Heart left ventricle (tissue), 16 donors: Measurements from ENCODE around the gene SOX6. TPM values are rescaled to one million over a fixed set of nuclear protein-coding genes. Genes with fewer than 3 reads are reported as not detected.

Experiments used
- ATAC-seq, 4 donors: fragments of 200-7000 bp; cut with Tn5 transposase; one replicate each; pipeline ENCODE4 v1.9.1; 2020 to 2022; ENCODE audit warnings: moderate library complexity in 4 of 4, mild to moderate bottlenecking in 3 of 4, moderate number of reproducible peaks in 1 of 4
- DNase-seq, 5 donors: peaks; one replicate each; pipeline ENCODE4 v3.0.0-alpha.2; 2020
- H3K27ac ChIP-seq, 12 donors: fragments of 200-600 bp; sonication (generic) in 4 of 12; one replicate each; pipeline versions ENCODE4 v1.5.0 to v1.8.0; 2016 to 2022; ENCODE audit warnings: mild to moderate bottlenecking in 2 of 12
- H3K27me3 ChIP-seq, 9 donors: fragments of 200-600 bp; sonication (generic) in 2 of 9; one replicate each; pipeline versions ENCODE4 v1.5.1 to v1.8.0; 2016 to 2022; ENCODE audit warnings: mild to moderate bottlenecking in 3 of 9
- H3K36me3 ChIP-seq, 9 donors: fragments of 200-600 bp; sonication (generic) in 2 of 9; one replicate each; pipeline versions ENCODE4 v1.5.0 to v1.8.0; 2018 to 2022; ENCODE audit warnings: mild to moderate bottlenecking in 2 of 9
- H3K4me1 ChIP-seq, 12 donors: fragments of 200-600 bp; sonication (generic) in 4 of 12; one replicate each; pipeline versions ENCODE4 v1.5.0 to v1.8.0; 2016 to 2022; ENCODE audit warnings: mild to moderate bottlenecking in 3 of 12
- H3K4me3 ChIP-seq, 12 donors: fragments of 200-600 bp; sonication (generic) in 4 of 12; one replicate each; pipeline versions ENCODE4 v1.5.0 to v1.8.0; 2017 to 2022; ENCODE audit warnings: mild to moderate bottlenecking in 9 of 12, moderate library complexity in 4 of 12
- H3K9me3 ChIP-seq, 12 donors: fragments of 200-600 bp; sonication (generic) in 4 of 12; one replicate each; pipeline versions ENCODE4 v1.5.0 to v1.8.0; 2016 to 2022; ENCODE audit warnings: mild to moderate bottlenecking in 1 of 12
- CTCF ChIP-seq, 12 donors: fragments of 200-600 bp; sonication (generic) in 4 of 12; IDR thresholded peaks; one replicate each; pipeline versions ENCODE4 v1.5.0 to v1.8.0; 2018 to 2022; ENCODE audit warnings: antibody characterized with exemption in 12 of 12, mild to moderate bottlenecking in 5 of 12
- POLR2A ChIP-seq, 2 donors: fragments of 450-650 bp; IDR thresholded peaks; one replicate each; pipeline ENCODE4 v1.6.1; 2017; ENCODE audit warnings: antibody characterized with exemption in 2 of 2, mild to moderate bottlenecking in 2 of 2, moderate library complexity in 2 of 2
- WGBS, 4 donors: extraction: QIAGEN DNeasy Blood & Tissue Kit in 2 of 4; methylation state at CpG; one replicate each; pipeline versions ENCODE4 v1.1.5 to v1.1.7; 2013 to 2018; 5-methylcytosine and 5-hydroxymethylcytosine counted together
- intact Hi-C, 10 donors: fragments of 100-400 bp; cut with DNase I; formaldehyde crosslinking; loops; one replicate each; pipeline versions ENCODE4 v1.11.1 to v1.14.2; 2022
- polyA plus RNA-seq, 2 donors: library from polyadenylated mRNA; stranded (reverse); fragments of 200-250 nt; gene quantifications; one replicate each; pipeline ENCODE4 v1.2.3, GENCODE V29; 2013
- total RNA-seq, 9 donors: library from RNA; depleted of rRNA in 2 of 9; stranded (reverse); fragments of >200 nt in 2 of 9; fragmentation: NEBNext Ultra II Directional in 3 of 9; extraction: Animal tissue kit (Norgen Biotek cat#: 25700) in 3 of 9; gene quantifications; one replicate each; pipeline versions ENCODE4 v1.1.0 to v1.2.4, GENCODE V29; 2016 to 2023
- donor health status: ischemic (EF 13 %, LVEDD 7.1; RV severe dilation, severe dysfunction).
- donor health status: healthy with polysubstance abuse.
- donor health status: DM: no; HTN: yes; CAD: no.
- donor health status: DM: no; HTN: no; CAD: no.
- donor health status: ischemic (EF 25% LVEDD 6.9; RV normal size, moderate dysfunction).
- donor health status: ischemic (EF 25% LVEDD 5.7; RV mildly dilated, moderate dysfunction).
- donor health status: healthy.
- donor health status: DM: yes; HTN: yes; CAD: no.
- donor health status: ischemic (EF 35%, LVEDD 5.7; RV mildly dilated, moderate dysfunction).
- donor health status: nonischemic (EF 11% LVEDD 7.7; RV severe dilation, severe dysfunction).
- donor health status: DM: yes; HTN: yes; CAD: no.
- donor health status: PGD.
- donor health status: ischemic (EF 29% LVEDD 5.4; RV normal size, mild dysfunction).
- donor health status: nonischemic (EF 23%, LVEDD 6.1; RV moderate dilation, normal function).

SOX6 gene
- total and polyA plus RNA-seq, 11 donors: 1.5 to 39.6 (median 15.6) TPM

- H3K4me3 ChIP-seq: no peak overlapping the region
Observed at GRCh38 chr11:16262645-16262955, 93.7 kb downstream of the SOX6 start.

GRCh38 chr11:16261836-16262644, 94.3 kb downstream of the SOX6 start:
- ATAC-seq (no peak), DNase-seq (no peak)
- H3K27ac ChIP-seq: no peak overlapping the region
- 84 to 90% (median 86%) methylated on average over 3 of the region's 3 CpGs for WGBS, 4 donors
- peaks cover 0 to 17% (median 0%) of the 10 kb centered on the region in 12 donors for H3K4me1 ChIP-seq
- H3K36me3 ChIP-seq: no peaks in the 10 kb centered on the region
- TF ChIP-seq CTCF (IDR thresholded peaks at IDR 0.05) (no peak), POLR2A (IDR thresholded peaks at IDR 0.05) (no peak)
- H3K27me3 ChIP-seq: no peaks in the 10 kb centered on the region
- intact Hi-C loops: no loop called here
- peaks cover 0 to 18% (median 0%) of the 10 kb centered on the region in 12 donors for H3K9me3 ChIP-seq
- no peak overlapping the region for H3K4me3 ChIP-seq

More at GRCh38 chr11:16262645-16262955, 93.7 kb downstream of the SOX6 start:
- ATAC-seq: no peak
- intact Hi-C loops: no loop called here
- H3K9me3 ChIP-seq: peaks cover 0 to 22% (median 0%) of the 10 kb centered on the region in 12 donors
- peaks cover 0 to 17% (median 0%) of the 10 kb centered on the region in 12 donors for H3K4me1 ChIP-seq
- DNase-seq: no peak
- no peaks in the 10 kb centered on the region for H3K36me3 ChIP-seq
- TF ChIP-seq CTCF (IDR thresholded peaks at IDR 0.05): no peak
- no peak for TF ChIP-seq POLR2A (IDR thresholded peaks at IDR 0.05)
- no peak overlapping the region for H3K27ac ChIP-seq
- no peaks in the 10 kb centered on the region for H3K27me3 ChIP-seq

- WGBS, 4 donors: 57 to 68% (median 64%) methylated on average over 4 of the region's 4 CpGs
- TF ChIP-seq POLR2A (IDR thresholded peaks at IDR 0.05) (no peak), CTCF (IDR thresholded peaks at IDR 0.05) (peak in 5 of 12 donors; percentile 6 to 32 (median 25))
- intact Hi-C loops: no loop called here
- Histone ChIP-seq H3K9me3 (no peaks in the 10 kb centered on the region), H3K4me1 (peaks cover 0 to 8% (median 0%) of the 10 kb centered on the region in 12 donors), H3K27me3 (no peaks in the 10 kb centered on the region), H3K4me3 (no peak overlapping the region), H3K36me3 (no peaks in the 10 kb centered on the region), H3K27ac (no peak overlapping the region)
- ATAC-seq (no peak), DNase-seq (no peak)
Observed at GRCh38 chr11:16252373-16252772, 104.0 kb downstream of the SOX6 start.

GRCh38 chr11:16248248-16248647, 108.1 kb downstream of the SOX6 start:
- H3K27me3 ChIP-seq: no peaks in the 10 kb centered on the region
- TF ChIP-seq POLR2A (IDR thresholded peaks at IDR 0.05) (no peak), CTCF (IDR thresholded peaks at IDR 0.05) (no peak)
- no peak for ATAC-seq

More at GRCh38 chr11:16248248-16248647, 108.1 kb downstream of the SOX6 start:
- no peak for DNase-seq
- peaks cover 0 to 7% (median 0%) of the 10 kb centered on the region in 9 donors for H3K36me3 ChIP-seq
- 83 to 89% (median 86%) methylated on average over 2 of the region's 2 CpGs for WGBS, 4 donors
- peaks cover 0 to 8% (median 0%) of the 10 kb centered on the region in 12 donors for H3K4me1 ChIP-seq
- intact Hi-C loops: no loop called here
- H3K27ac ChIP-seq: no peak overlapping the region
- H3K9me3 ChIP-seq: peaks cover 0 to 12% (median 4%) of the 10 kb centered on the region in 12 donors
- H3K4me3 ChIP-seq: no peak overlapping the region
